Measurements from ENCODE around the gene CDY1B.
"Not testable (repeated sequence)": the region's sequence is repeated elsewhere in the genome, so short reads cannot be mapped to it uniquely, and the experiment has no call there.

Gene CDY1B

GRCh38 chrY:24047919-24048318 lies at the start of gene CDY1B:
TSS of gene CDY1B (minus strand) at chrY:24048019. CDS start at chrY:24047688, 331 bp downstream.
- DNase-seq = not testable (repeated sequence)

GRCh38 chrY:24049525-24049924 lies 1.7 kb upstream of the CDY1B start:
- not testable (repeated sequence) for DNase-seq

- DNase-seq = not testable (repeated sequence)
Observed at GRCh38 chrY:24043209-24043608, 4.6 kb downstream of the CDY1B start.

- DNase-seq = not testable (repeated sequence)
Observed at GRCh38 chrY:24039008-24039718, 8.7 kb downstream of the CDY1B start.

- DNase-seq = not testable (repeated sequence)
Observed at GRCh38 chrY:24026212-24027103, 21.4 kb downstream of the CDY1B start.

All from CD4-positive, alpha-beta T cell treated with Interleukin-4 for 4 hours (primary cell).